B cell (primary cell): ENCODE data around the gene SYNPR. TPM values are rescaled to one million over a fixed set of nuclear protein-coding genes. Genes with fewer than 3 reads are reported as not detected.

Experiments used
- ATAC-seq: fragments of 200-7000 bp; cut with Tn5 transposase; one replicate; pipeline ENCODE4 v1.10.0; 2021; ENCODE audit warnings: low read depth, mild to moderate bottlenecking, moderate number of reproducible peaks, moderate library complexity
- CTCF ChIA-PET: fragments of 350-600 bp; sonication (Branson Sonifier 250); formaldehyde crosslinking; loops from one replicate; lab custom pipeline; 2021; ENCODE audit warnings: antibody characterized with exemption, inconsistent platforms; lab: Charles Lee
- POLR2A ChIA-PET: fragments of 350-600 bp; sonication (Branson Sonifier 250); formaldehyde crosslinking; loops from one replicate; lab custom pipeline; 2021; ENCODE audit warnings: antibody characterized with exemption; lab: Charles Lee
- DNase-seq: peaks from one replicate; pipeline ENCODE4 v3.0.0; 2013
- H2AFZ ChIP-seq: 2 replicates; pipeline ENCODE4 v1.6.1; 2012; ENCODE audit warnings: mild to moderate bottlenecking, low read depth, low read length; ENCODE audit not compliant: insufficient read depth, poor library complexity, severe bottlenecking
- H3K27ac ChIP-seq, 2 donors: 1 replicate in 1 of 2; 2 replicates in 1 of 2; pipeline ENCODE4 v1.5.1; 2012 to 2013; ENCODE audit warnings: low read length in 2 of 2, mild to moderate bottlenecking in 2 of 2, moderate library complexity in 1 of 2
- H3K27me3 ChIP-seq, 4 experiments: fragments of 200-600 bp in 1 of 4; sonication (generic) in 1 of 4; replicated peaks in 1 of 4; 1 replicate in 2 of 4; 2 replicates in 2 of 4; pipeline versions ENCODE4 v1.6.1 to v1.7.0; 2013 to 2016; ENCODE audit warnings: low read length in 3 of 4, mild to moderate bottlenecking in 2 of 4, mixed read lengths in 1 of 4, moderate library complexity in 1 of 4; ENCODE audit not compliant: insufficient read depth in 4 of 4, control insufficient read depth in 3 of 4; ENCODE audit errors: control extremely low read depth in 1 of 4
- H3K36me3 ChIP-seq, 2 experiments: replicated peaks in 1 of 2; 1 replicate in 1 of 2; 2 replicates in 1 of 2; pipeline versions ENCODE4 v1.6.1 to v1.7.1; 2013; ENCODE audit warnings: low read length in 1 of 2; ENCODE audit not compliant: insufficient read depth in 2 of 2, control insufficient read depth in 1 of 2; ENCODE audit errors: control extremely low read depth in 1 of 2, extremely low read depth in 1 of 2
- H3K4me1 ChIP-seq, 2 donors: fragments of 200-600 bp in 1 of 2; sonication (generic) in 1 of 2; 1 replicate in 1 of 2; 2 replicates in 1 of 2; pipeline versions ENCODE4 v1.5.1 to v1.6.1; 2013 to 2017; ENCODE audit warnings: low read length in 2 of 2; ENCODE audit not compliant: control insufficient read depth in 2 of 2, insufficient read depth in 2 of 2
- H3K4me2 ChIP-seq: replicated peaks from 2 replicates; pipeline ENCODE3; 2012; ENCODE audit warnings: mild to moderate bottlenecking, low read depth, low read length; ENCODE audit not compliant: poor library complexity, severe bottlenecking
- H3K4me3 ChIP-seq, 5 experiments: fragments of 200-600 bp in 1 of 5; sonication (generic) in 1 of 5; 1 replicate in 3 of 5; 2 replicates in 2 of 5; pipeline versions ENCODE4 v1.5.1 to v1.7.0; 2011 to 2016; ENCODE audit warnings: low read length in 4 of 5, mild to moderate bottlenecking in 4 of 5, low read depth in 2 of 5, control low read depth in 1 of 5, moderate library complexity in 1 of 5; ENCODE audit not compliant: insufficient read depth in 1 of 5; ENCODE audit errors: control extremely low read depth in 1 of 5, extremely low read depth in 1 of 5
- H3K79me2 ChIP-seq: fragments of 200-600 bp; sonication (generic); one replicate; pipeline ENCODE4 v1.6.0; 2016; ENCODE audit warnings: low read length; ENCODE audit not compliant: control insufficient read depth, insufficient read depth
- H3K9ac ChIP-seq: fragments of 200-600 bp; sonication (generic); 2 replicates; pipeline ENCODE4 v1.6.1; 2017; ENCODE audit warnings: mild to moderate bottlenecking, low read length, moderate library complexity
- H3K9me3 ChIP-seq, 3 donors: one replicate each; pipeline versions ENCODE4 v1.6.1 to v1.7.1; 2013; ENCODE audit warnings: low read length in 2 of 3; ENCODE audit not compliant: control insufficient read depth in 2 of 3, insufficient read depth in 1 of 3; ENCODE audit errors: control extremely low read depth in 1 of 3
- H4K20me1 ChIP-seq: 2 replicates; pipeline ENCODE4 v1.6.0; 2012; ENCODE audit warnings: mild to moderate bottlenecking, low read length; ENCODE audit not compliant: insufficient read depth, control insufficient read depth, poor library complexity, severe bottlenecking
- H3K27ac Mint-ChIP-seq: one replicate; pipeline ENCODE4 v1.8.0; 2021; ENCODE audit warnings: mixed read lengths
- H3K27me3 Mint-ChIP-seq: one replicate; pipeline ENCODE4 v1.8.0; 2021; ENCODE audit warnings: mixed read lengths
- H3K4me1 Mint-ChIP-seq: one replicate; pipeline ENCODE4 v1.8.0; 2021; ENCODE audit warnings: mixed read lengths
- H3K4me3 Mint-ChIP-seq: one replicate; pipeline ENCODE4 v1.8.0; 2021; ENCODE audit warnings: mixed read lengths
- H3K9me3 Mint-ChIP-seq: one replicate; pipeline ENCODE4 v1.8.0; 2022; ENCODE audit warnings: mixed read lengths; ENCODE audit not compliant: insufficient read depth
- EZH2 ChIP-seq: IDR thresholded peaks from 2 replicates; pipeline ENCODE4 v1.6.1; 2012; ENCODE audit warnings: borderline replicate concordance, low read depth, mild to moderate bottlenecking, moderate library complexity, low read length; ENCODE audit not compliant: insufficient read depth, poor library complexity, severe bottlenecking
- WGBS: methylation state at CpG from one replicate; pipeline ENCODE4 v1.1.5; 2013; ENCODE audit warnings: missing lambda C conversion rate; ENCODE audit not compliant: insufficient coverage; 5-methylcytosine and 5-hydroxymethylcytosine counted together
- intact Hi-C: fragments of 100-400 bp; cut with micrococcal nuclease; formaldehyde crosslinking; loops from one replicate; pipeline ENCODE4 v1.10.0; 2022
- polyA plus RNA-seq: library from polyadenylated mRNA; depleted of rRNA; stranded (reverse); fragments of >200 nt; gene quantifications from 2 replicates; pipeline ENCODE4 v1.2.3, GENCODE V29; 2012
- total RNA-seq, 2 donors: library from RNA; stranded (reverse); fragments of 120-200 nt in 1 of 2; gene quantifications; 1 replicate in 1 of 2; 2 replicates in 1 of 2; pipeline versions ENCODE4 v1.2.3 to v1.2.4, GENCODE V29; 2013 to 2022
- TF ChIP-seq, protein P1 (sequence below): fragments of 200-600 bp; IDR thresholded peaks from one replicate; pipeline ENCODE4 v1.8.0; 2022; ENCODE audit warnings: antibody characterized with exemption, mild to moderate bottlenecking

The SYNPR gene
- total and polyA plus RNA-seq, 2 donors (not counting 1 experiment from before 2014, with no cell fraction given): not detected

DNA sequence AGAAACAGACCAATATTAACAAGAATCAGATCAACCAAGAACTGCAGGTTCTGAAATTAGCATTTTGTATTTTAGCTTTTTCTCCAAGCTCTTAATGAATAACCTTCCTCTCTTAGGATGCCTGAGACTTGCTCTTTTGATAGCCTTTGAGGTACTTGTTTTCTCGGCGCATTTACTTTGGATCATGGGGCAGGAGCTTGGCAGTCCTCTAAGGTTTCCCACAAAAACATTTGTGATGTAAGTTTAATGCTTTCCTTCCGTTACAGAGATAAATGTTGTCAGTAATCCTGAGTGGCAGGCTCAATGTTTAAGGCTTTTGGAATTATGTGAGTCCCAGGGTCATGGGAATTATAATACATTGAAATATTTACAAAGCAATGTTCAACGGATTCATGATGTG lies 236.6 kb downstream of the SYNPR start:
- Histone ChIP-seq H3K27me3 (no peaks in the 10 kb centered on the region), H3K9ac (no peak overlapping the region), H3K9me3 (no peaks in the 10 kb centered on the region), H4K20me1 (no peaks in the 10 kb centered on the region), H2AFZ (no peak overlapping the region), H3K27ac (no peak overlapping the region), H3K4me2 (no peak overlapping the region), H3K4me1 (no peaks in the 10 kb centered on the region), H3K36me3 (no peaks in the 10 kb centered on the region), H3K4me3 (no peak overlapping the region), H3K79me2 (no peaks in the 10 kb centered on the region)
- DNase-seq: no peak
- no peak for ATAC-seq
- peaks cover 3% of the 10 kb centered on the region for H3K27me3 Mint-ChIP-seq
- H3K4me1 Mint-ChIP-seq: no peaks in the 10 kb centered on the region
- TF ChIP-seq, protein P1, sequence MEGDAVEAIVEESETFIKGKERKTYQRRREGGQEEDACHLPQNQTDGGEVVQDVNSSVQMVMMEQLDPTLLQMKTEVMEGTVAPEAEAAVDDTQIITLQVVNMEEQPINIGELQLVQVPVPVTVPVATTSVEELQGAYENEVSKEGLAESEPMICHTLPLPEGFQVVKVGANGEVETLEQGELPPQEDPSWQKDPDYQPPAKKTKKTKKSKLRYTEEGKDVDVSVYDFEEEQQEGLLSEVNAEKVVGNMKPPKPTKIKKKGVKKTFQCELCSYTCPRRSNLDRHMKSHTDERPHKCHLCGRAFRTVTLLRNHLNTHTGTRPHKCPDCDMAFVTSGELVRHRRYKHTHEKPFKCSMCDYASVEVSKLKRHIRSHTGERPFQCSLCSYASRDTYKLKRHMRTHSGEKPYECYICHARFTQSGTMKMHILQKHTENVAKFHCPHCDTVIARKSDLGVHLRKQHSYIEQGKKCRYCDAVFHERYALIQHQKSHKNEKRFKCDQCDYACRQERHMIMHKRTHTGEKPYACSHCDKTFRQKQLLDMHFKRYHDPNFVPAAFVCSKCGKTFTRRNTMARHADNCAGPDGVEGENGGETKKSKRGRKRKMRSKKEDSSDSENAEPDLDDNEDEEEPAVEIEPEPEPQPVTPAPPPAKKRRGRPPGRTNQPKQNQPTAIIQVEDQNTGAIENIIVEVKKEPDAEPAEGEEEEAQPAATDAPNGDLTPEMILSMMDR: no peak
- TF ChIP-seq EZH2: no peak
- peaks cover 3% of the 10 kb centered on the region for H3K9me3 Mint-ChIP-seq
- no peak overlapping the region for H3K4me3 Mint-ChIP-seq
- ChIA-PET CTCF (no interaction called here), POLR2A (no interaction called here)
- intact Hi-C loops: no loop called here
- no peak overlapping the region for H3K27ac Mint-ChIP-seq
- WGBS: no CpG with 5 or more reads among the region's 4 CpGs

DNA sequence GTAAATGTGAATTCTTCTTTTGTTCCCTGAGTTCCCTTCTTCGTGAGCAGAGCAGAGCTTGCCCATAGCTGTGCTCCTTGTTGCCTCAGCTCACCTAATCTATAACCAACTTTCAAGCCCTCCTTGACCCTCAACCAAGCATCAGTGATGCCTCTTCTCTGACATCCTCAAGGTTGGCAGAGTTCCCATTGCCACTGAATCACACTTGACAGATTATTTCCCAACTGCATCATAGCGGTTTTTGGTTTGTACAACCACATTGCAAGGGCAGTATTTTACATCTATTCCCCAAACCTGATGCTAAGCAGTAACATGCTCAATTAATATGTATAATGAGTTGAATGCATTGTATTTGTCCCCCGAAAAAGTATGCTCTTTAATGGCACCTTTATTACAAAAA lies 241.3 kb downstream of the SYNPR start:
- intact Hi-C loops: no loop called here
- POLR2A ChIA-PET: no interaction called here
- H3K9ac ChIP-seq: no peak overlapping the region
- Mint-ChIP-seq H3K4me1 (no peaks in the 10 kb centered on the region), H3K9me3 (peaks cover 3% of the 10 kb centered on the region), H3K4me3 (no peak overlapping the region), H3K27me3 (no peaks in the 10 kb centered on the region), H3K27ac (no peak overlapping the region)
- DNase-seq: no peak
- no peaks in the 10 kb centered on the region for H4K20me1 ChIP-seq
- no peaks in the 10 kb centered on the region for H3K79me2 ChIP-seq
- H3K4me2 ChIP-seq: no peak overlapping the region
- no peaks in the 10 kb centered on the region for H3K36me3 ChIP-seq
- H3K4me1 ChIP-seq: no peaks in the 10 kb centered on the region
- H3K9me3 ChIP-seq: no peaks in the 10 kb centered on the region
- CTCF ChIA-PET: no interaction called here
- H3K27me3 ChIP-seq: no peaks in the 10 kb centered on the region
- ATAC-seq: no peak
- no peak for TF ChIP-seq EZH2
- no peak overlapping the region for H3K4me3 ChIP-seq
- H3K27ac ChIP-seq: no peak overlapping the region
- 100% methylated on average over 1 of the region's 3 CpGs for WGBS
- H2AFZ ChIP-seq: no peak overlapping the region
